Suprapubic skin (tissue), 4 donors: ENCODE data around the gene MBP. TPM values are rescaled to one million over a fixed set of nuclear protein-coding genes. Genes with fewer than 3 reads are reported as not detected.

Experiments
- DNase-seq, 2 donors: peaks; one replicate each; pipeline ENCODE4 v3.0.0-alpha.2; 2019; ENCODE audit warnings: low spot score in 2 of 2
- H3K27ac ChIP-seq: fragments of 200-600 bp; sonication (generic); one replicate; pipeline ENCODE4 v1.5.1; 2019
- H3K27me3 ChIP-seq: fragments of 200-600 bp; sonication (generic); one replicate; pipeline ENCODE4 v1.5.1; 2019
- H3K36me3 ChIP-seq: fragments of 200-600 bp; sonication (generic); one replicate; pipeline ENCODE4 v1.5.1; 2019
- H3K4me1 ChIP-seq: fragments of 200-600 bp; sonication (generic); one replicate; pipeline ENCODE4 v1.5.1; 2019
- H3K4me3 ChIP-seq: fragments of 200-600 bp; sonication (generic); one replicate; pipeline ENCODE4 v1.5.1; 2019; ENCODE audit warnings: mild to moderate bottlenecking
- H3K9me3 ChIP-seq: fragments of 200-600 bp; sonication (generic); one replicate; pipeline ENCODE4 v1.5.1; 2019
- EP300 ChIP-seq: sonication (generic); formaldehyde crosslinking; IDR thresholded peaks from one replicate; pipeline ENCODE4 v1.6.1; 2017; ENCODE audit warnings: antibody characterized with exemption
- POLR2A ChIP-seq, 2 donors: fragments of 450-650 bp; IDR thresholded peaks; one replicate each; pipeline ENCODE4 v1.6.1; 2017; ENCODE audit warnings: antibody characterized with exemption in 2 of 2, mild to moderate bottlenecking in 2 of 2, moderate library complexity in 2 of 2
- POLR2AphosphoS5 ChIP-seq, 3 donors: sonication (generic); formaldehyde crosslinking; IDR thresholded peaks; one replicate each; pipeline ENCODE4 v1.6.1; 2017; ENCODE audit warnings: antibody characterized with exemption in 3 of 3
- WGBS: methylation state at CpG from one replicate; pipeline ENCODE4 v1.1.5; 2018; 5-methylcytosine and 5-hydroxymethylcytosine counted together
- total RNA-seq, 4 donors: library from RNA; depleted of rRNA; stranded (reverse); fragments of >200 nt; gene quantifications; one replicate each; pipeline ENCODE4 v1.1.0, GENCODE V29; 2016
- TF ChIP-seq, protein P1 (sequence below), 2 donors: fragments of 200-600 bp in 1 of 2; fragments of 450-650 bp in 1 of 2; sonication (generic) in 1 of 2; IDR thresholded peaks; one replicate each; pipeline ENCODE4 v1.5.1; 2016 to 2019; ENCODE audit warnings: antibody characterized with exemption in 2 of 2, mild to moderate bottlenecking in 1 of 2, moderate library complexity in 1 of 2

MBP gene
- total RNA-seq, 4 donors from 2014 or later = 37.0 to 100 (median 69.3) TPM

DNA sequence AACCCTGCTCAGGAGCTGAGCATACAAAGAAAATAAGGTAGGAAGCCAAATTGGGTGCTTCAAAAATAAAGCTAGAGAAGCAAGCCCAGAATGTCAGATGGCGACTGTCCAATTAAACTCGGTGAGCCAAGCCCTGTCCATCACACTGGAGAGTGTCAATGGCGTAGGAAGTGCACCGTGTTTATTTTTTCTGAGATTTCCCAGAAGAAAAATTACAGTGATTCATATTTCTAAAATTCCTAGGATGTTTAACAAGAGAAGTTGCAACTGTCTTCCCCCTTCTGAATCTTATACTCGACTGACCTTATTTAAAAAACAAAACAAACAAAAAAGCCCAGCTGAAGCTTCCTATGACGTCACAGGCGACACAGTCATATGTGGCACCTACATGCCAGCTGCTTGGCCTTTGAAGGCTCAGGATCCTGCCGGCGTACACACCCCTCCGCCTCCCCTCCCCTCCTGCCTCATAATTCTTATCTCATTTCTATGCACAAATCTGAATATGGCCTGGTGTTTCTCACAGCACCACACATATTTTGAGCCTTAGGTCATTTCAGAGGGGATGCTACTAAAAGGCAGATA is 60.8 kb downstream of the MBP start:
- no peaks in the 10 kb centered on the region for H3K9me3 ChIP-seq
- H3K4me3 ChIP-seq = no peak overlapping the region
- no peaks in the 10 kb centered on the region for H3K36me3 ChIP-seq
- TF ChIP-seq POLR2A (IDR thresholded peaks at IDR 0.05) = no peak
- TF ChIP-seq, protein P1, sequence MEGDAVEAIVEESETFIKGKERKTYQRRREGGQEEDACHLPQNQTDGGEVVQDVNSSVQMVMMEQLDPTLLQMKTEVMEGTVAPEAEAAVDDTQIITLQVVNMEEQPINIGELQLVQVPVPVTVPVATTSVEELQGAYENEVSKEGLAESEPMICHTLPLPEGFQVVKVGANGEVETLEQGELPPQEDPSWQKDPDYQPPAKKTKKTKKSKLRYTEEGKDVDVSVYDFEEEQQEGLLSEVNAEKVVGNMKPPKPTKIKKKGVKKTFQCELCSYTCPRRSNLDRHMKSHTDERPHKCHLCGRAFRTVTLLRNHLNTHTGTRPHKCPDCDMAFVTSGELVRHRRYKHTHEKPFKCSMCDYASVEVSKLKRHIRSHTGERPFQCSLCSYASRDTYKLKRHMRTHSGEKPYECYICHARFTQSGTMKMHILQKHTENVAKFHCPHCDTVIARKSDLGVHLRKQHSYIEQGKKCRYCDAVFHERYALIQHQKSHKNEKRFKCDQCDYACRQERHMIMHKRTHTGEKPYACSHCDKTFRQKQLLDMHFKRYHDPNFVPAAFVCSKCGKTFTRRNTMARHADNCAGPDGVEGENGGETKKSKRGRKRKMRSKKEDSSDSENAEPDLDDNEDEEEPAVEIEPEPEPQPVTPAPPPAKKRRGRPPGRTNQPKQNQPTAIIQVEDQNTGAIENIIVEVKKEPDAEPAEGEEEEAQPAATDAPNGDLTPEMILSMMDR (IDR thresholded peaks at IDR 0.05) = no peak
- TF ChIP-seq POLR2AphosphoS5 (IDR thresholded peaks at IDR 0.05) = no peak
- TF ChIP-seq EP300 = no peak
- H3K27me3 ChIP-seq = no peaks in the 10 kb centered on the region
- WGBS = 33% methylated on average over 10 of the region's 10 CpGs
- no peak for DNase-seq
- H3K4me1 ChIP-seq = peaks cover 59% of the 10 kb centered on the region
- H3K27ac ChIP-seq = peak overlapping the region; percentile 45

DNA sequence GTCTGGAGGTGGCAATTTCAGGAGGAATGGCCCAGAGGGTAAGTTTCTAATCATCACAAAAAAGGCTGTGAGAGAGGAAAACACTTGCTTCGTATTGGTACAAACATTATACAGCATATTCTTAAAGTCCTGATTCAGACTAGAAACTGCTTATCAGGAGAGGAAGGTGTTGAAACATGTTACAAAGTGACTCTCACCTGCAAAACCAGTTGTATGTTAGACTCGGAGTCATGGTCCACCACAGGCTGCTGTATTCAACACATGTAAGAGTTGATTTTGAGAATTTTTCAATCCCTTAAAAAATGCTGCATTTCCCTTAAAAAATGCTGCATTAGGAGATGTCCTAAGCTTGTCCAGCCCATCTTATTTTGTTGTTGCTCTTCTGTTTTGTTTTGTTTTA is 61.5 kb downstream of the MBP start:
- Histone ChIP-seq H3K36me3 (peaks cover under 1% of the 10 kb centered on the region), H3K27me3 (no peaks in the 10 kb centered on the region), H3K4me3 (no peak overlapping the region), H3K27ac (peak overlapping the region; percentile 45), H3K9me3 (no peaks in the 10 kb centered on the region), H3K4me1 (peaks cover 66% of the 10 kb centered on the region)
- WGBS = 61% methylated on average over 2 of the region's 2 CpGs
- TF ChIP-seq, protein P1 (IDR thresholded peaks at IDR 0.05) = no peak
- no peak for TF ChIP-seq EP300
- no peak for TF ChIP-seq POLR2AphosphoS5 (IDR thresholded peaks at IDR 0.05)
- no peak for TF ChIP-seq POLR2A (IDR thresholded peaks at IDR 0.05)
- no peak for DNase-seq

DNA sequence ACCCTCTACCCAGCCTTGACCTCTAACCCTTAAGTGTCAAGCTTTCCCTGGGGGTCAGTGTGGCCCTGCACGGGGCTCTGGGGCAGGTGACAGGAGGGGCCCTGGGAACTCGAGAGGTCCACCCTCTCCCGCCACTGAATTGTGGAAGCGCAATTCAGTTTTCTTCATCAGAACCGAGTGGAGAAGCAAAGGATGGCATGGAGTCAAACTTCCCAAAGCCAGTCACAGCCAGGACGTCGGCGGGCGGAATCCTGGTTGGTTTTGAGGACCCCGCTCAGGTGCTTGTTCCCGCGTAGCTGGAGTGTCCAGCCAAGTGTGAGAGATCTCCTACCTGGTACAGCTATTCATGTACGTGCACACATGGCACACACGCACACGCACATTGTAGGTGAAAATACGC is 62.0 kb downstream of the MBP start:
- peak overlapping the region; percentile 45 for H3K27ac ChIP-seq
- H3K4me1 ChIP-seq = peaks cover 71% of the 10 kb centered on the region
- no peaks in the 10 kb centered on the region for H3K9me3 ChIP-seq
- H3K27me3 ChIP-seq = no peaks in the 10 kb centered on the region
- DNase-seq = no peak
- no peak overlapping the region for H3K4me3 ChIP-seq
- 67% methylated on average over 16 of the region's 16 CpGs for WGBS
- peaks cover 5% of the 10 kb centered on the region for H3K36me3 ChIP-seq
- TF ChIP-seq POLR2A (IDR thresholded peaks at IDR 0.05) (no peak), POLR2AphosphoS5 (IDR thresholded peaks at IDR 0.05) (no peak)

DNA sequence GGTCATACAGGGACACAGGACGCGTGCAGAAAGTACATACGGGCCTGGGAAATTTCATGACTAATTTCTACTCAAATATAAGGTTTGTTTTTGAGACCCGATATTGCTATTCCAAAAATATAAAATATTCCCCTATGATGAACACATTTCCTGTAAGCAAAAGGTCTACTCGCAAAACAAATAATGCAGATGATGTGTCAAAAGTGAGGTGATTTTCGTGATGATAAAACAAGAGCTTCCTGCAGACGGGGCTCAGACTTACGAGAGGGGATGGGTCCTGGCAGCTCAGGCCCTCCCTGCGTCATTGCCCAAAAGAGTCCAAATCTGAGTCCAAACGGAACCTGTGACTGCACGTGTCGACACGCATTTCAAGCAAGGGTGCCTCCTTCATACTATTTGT is 62.7 kb downstream of the MBP start:
- Histone ChIP-seq H3K4me3 (no peak overlapping the region), H3K4me1 (peaks cover 78% of the 10 kb centered on the region), H3K27ac (peak overlapping the region; percentile 82), H3K9me3 (no peaks in the 10 kb centered on the region), H3K36me3 (peaks cover 6% of the 10 kb centered on the region), H3K27me3 (no peaks in the 10 kb centered on the region)
- 77% methylated on average over 13 of the region's 13 CpGs for WGBS
- TF ChIP-seq EP300 = no peak
- no peak for TF ChIP-seq POLR2AphosphoS5 (IDR thresholded peaks at IDR 0.05)
- no peak for TF ChIP-seq POLR2A (IDR thresholded peaks at IDR 0.05)
- no peak for DNase-seq

DNA sequence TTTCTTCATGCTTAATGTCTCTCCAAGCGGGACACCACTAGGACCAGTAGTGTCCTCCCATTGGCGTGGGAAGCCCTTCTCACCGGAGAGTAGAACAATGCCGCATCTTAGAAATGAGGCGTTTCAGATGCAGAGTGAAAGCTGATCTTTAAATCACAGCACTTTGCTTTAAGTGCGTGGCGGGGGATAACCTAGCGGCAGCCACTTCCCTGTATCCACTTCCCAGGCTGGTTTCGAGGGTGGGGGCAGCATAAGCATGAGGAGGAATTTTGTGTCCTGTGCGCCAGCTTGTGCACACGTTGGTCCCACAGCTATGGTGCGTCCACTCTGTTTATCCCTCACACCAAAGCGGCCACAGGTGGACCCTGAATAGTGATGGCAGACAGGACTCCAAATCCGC is 63.1 kb downstream of the MBP start:
- Histone ChIP-seq H3K4me1 (peaks cover 82% of the 10 kb centered on the region), H3K36me3 (peaks cover 10% of the 10 kb centered on the region), H3K4me3 (no peak overlapping the region), H3K27ac (peak overlapping the region; percentile 82), H3K9me3 (no peaks in the 10 kb centered on the region), H3K27me3 (no peaks in the 10 kb centered on the region)
- no peak for DNase-seq
- TF ChIP-seq, protein P1 (IDR thresholded peaks at IDR 0.05) = no peak
- TF ChIP-seq POLR2AphosphoS5 (IDR thresholded peaks at IDR 0.05) = no peak
- TF ChIP-seq POLR2A (IDR thresholded peaks at IDR 0.05) = no peak
- no peak for TF ChIP-seq EP300
- 91% methylated on average over 14 of the region's 14 CpGs for WGBS

DNA sequence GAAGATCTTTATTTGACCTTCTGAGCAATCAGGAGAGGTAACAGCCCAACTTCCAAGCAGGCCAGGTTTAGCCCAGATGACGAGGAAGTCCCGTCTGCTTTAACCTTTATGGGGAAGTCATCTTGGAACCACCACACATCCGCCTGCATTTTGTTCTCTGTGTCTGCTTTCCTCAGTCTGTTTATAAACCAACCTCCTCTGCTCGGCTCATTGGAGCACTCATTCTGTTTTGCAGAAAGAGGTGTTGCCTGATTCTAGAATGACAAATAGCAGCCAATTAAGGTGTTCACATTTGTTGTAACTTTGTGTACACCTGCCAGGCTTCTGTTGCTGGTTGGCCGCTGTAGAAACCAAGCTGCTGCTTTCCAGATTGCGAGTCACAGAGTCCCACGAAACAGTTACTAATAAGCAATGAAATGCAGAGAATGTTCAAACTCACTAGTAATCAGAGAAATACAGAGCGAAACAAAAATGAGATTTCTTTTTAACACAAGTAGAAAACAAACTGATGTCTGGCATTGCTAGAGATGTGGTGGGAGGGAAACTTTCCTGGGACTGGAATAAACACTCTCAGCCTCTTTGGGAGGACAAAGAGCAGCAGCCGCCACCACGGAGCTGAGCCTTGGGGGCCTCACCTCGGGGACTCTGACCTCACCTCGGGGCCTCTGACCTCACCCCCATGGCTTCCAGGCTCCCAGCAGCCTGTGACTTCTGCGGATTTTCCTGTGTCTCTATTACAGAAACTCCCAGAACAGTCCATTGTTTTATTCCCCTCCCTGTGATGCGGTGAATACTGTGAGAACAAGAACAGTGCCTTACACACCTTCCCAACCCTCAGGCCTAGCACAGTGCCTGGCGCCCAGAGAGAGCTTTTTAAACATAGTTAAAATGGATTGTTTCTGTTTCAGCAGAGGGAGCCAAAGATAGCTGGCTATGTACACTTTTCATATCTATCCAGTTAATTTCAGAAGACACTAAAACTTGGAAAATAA is 64.0 kb downstream of the MBP start:
- Histone ChIP-seq H3K9me3 (no peaks in the 10 kb centered on the region), H3K4me1 (peaks cover 82% of the 10 kb centered on the region), H3K36me3 (peaks cover 13% of the 10 kb centered on the region), H3K4me3 (no peak overlapping the region), H3K27ac (peak overlapping the region; percentile 82), H3K27me3 (no peaks in the 10 kb centered on the region)
- peak in 1 of 3 donors; percentile 10 for TF ChIP-seq POLR2AphosphoS5 (IDR thresholded peaks at IDR 0.05)
- TF ChIP-seq, protein P1 (IDR thresholded peaks at IDR 0.05) = no peak
- DNase-seq = no peak
- WGBS = 45% methylated on average over 15 of the region's 15 CpGs
